Retinal pigment epithelial cell (primary cell): ENCODE measurements around the gene STUB1.

Source experiments
- DNase-seq: peaks from one replicate; pipeline ENCODE4 v3.0.0-alpha.2; 2010; ENCODE audit warnings: low read depth
- H3K4me3 ChIP-seq: 2 replicates; pipeline ENCODE4 v1.5.1; 2011; ENCODE audit warnings: mild to moderate bottlenecking, low read length, control low read depth, moderate library complexity
- TF ChIP-seq, protein P1 (sequence below): conservative IDR thresholded peaks from 2 replicates; pipeline ENCODE4 v1.5.1; 2011; ENCODE audit warnings: low read depth, low read length, control low read depth, inconsistent platforms

The STUB1 gene

DNA sequence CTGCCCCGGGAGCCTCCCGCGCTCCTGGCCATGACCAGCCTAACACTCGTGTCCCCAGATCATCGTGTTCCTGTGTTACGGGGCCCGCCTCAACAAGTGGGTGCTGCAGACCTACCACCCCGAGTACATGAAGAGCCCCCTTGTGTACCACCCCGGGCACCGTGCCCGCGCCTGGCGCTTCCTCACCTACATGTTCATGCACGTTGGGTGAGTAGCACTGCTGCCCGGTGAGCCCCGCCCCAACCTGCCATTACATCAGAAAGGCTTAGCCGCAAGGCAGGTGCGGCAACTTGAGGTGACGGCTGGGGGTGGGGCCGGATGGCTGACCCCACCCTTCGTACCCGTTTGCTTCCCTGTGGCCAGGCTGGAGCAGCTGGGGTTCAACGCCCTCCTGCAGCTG lies 3.3 kb upstream of the STUB1 start:
- TF ChIP-seq, protein P1, sequence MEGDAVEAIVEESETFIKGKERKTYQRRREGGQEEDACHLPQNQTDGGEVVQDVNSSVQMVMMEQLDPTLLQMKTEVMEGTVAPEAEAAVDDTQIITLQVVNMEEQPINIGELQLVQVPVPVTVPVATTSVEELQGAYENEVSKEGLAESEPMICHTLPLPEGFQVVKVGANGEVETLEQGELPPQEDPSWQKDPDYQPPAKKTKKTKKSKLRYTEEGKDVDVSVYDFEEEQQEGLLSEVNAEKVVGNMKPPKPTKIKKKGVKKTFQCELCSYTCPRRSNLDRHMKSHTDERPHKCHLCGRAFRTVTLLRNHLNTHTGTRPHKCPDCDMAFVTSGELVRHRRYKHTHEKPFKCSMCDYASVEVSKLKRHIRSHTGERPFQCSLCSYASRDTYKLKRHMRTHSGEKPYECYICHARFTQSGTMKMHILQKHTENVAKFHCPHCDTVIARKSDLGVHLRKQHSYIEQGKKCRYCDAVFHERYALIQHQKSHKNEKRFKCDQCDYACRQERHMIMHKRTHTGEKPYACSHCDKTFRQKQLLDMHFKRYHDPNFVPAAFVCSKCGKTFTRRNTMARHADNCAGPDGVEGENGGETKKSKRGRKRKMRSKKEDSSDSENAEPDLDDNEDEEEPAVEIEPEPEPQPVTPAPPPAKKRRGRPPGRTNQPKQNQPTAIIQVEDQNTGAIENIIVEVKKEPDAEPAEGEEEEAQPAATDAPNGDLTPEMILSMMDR, result no peak
- H3K4me3 ChIP-seq, result no peak overlapping the region
- DNase-seq, result no peak

DNA sequence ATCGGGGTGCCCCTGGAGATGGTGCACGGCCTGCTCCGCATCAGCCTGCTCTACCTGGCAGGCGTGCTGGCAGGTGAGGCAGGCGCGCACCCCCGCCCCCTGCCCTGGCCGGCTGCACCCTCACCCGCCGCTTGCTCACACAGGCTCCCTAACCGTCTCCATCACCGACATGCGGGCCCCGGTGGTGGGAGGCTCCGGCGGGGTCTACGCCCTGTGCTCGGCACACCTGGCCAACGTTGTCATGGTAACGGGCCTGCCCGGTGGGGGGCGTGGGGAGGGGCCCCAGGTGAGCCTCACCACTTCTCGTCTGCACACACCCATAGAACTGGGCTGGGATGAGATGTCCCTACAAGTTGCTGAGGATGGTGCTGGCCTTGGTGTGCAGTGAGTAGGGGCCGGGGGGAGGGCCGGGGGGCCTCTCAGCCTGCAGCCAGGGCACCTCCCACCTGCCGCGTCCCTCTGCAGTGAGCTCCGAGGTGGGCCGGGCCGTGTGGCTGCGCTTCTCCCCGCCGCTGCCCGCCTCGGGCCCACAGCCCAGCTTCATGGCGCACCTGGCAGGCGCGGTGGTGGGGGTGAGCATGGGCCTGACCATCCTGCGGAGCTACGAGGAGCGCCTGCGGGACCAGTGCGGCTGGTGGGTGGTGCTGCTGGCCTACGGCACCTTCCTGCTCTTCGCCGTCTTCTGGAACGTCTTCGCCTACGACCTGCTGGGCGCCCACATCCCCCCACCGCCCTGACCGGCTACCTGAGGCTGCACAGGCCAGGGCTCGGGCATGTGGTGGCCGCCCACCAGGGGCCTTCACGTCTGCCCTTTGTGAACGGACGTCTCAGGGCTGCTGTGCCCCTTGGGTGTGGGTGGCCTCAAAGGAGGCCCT lies 2.7 kb upstream of the STUB1 start:
- no peak overlapping the region for H3K4me3 ChIP-seq
- TF ChIP-seq, protein P1, result no peak
- no peak for DNase-seq

DNA sequence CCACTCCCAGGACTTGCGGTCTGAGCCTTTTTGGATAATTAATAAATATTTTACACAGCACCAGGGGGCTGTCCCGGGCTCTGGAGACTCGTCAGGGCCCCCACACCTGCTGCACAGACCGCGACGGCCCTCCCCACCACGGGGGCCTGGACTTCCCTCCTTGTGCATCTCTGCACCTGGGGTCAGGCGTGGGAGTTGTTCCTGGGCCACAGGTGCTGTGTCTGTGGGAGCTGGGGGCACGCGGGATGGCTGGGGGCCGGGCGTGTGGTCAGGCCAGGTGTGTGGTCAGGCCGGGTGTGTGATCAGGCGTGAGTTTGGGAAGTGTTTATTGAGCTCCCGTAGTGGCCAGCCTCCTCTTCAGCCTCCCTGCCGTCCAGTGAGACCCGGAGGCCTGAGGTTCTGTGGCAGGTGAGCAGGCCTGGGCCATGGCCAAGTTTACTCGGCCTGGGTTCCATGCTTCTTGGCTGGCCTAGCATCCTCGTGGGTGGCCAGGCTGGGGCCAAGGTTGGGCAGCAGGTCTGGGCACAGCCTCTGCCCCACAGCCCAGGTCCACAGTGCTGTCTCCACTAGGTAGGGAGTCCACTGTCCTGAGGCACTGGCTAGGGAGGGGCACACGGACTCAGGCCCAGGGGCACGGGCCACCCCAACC lies 1.9 kb upstream of the STUB1 start:
- no peak for DNase-seq
- TF ChIP-seq, protein P1, result no peak
- H3K4me3 ChIP-seq, result no peak overlapping the region

DNA sequence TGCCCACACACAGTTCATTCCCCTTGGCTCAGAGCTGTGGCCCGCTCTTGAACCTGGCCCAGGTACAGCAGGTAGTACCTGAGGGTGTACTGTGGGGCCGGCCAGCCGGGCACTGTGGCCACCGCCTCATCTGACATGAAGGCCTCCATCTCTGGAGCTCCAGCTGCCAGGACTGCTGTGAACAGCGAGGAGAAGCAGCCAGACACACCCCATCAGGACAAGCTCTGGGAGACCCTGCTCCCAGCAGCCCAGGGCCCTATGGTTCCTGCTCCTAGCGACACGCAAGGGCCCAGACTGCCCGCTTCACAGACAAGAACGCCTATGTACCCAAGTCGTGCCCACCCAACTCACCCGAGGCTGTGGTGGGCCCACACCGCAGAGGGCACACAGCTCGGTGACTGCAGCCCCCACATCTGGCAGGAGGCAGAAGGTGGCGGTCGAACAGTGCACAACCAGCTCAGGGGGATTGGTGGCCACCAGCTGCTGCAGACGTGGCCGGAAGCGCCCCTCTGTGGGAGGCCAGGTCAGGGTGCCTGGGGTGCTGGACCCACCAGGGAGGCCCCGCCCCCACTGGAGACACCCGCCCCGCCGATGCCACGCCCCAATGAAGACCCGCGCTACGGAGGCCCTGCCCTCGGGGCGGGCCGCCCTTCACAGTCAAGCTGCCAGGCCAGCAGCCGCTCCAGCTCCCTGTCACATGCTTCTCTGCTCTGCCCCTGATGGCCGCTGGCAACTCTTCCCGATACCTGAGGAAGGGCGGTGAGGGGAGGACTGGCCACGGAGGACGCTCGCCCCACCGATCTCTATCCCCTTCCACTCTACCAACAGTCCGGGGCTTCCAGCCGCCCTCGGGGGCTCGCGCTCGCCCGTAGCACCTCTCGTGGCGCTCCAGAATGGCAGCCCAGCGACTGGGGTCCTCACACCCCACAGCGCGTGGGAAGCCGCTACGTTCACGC lies 1.1 kb upstream of the STUB1 start:
- no peak for DNase-seq
- peak overlapping the region; percentile 54 for H3K4me3 ChIP-seq
- TF ChIP-seq, protein P1, result no peak

DNA sequence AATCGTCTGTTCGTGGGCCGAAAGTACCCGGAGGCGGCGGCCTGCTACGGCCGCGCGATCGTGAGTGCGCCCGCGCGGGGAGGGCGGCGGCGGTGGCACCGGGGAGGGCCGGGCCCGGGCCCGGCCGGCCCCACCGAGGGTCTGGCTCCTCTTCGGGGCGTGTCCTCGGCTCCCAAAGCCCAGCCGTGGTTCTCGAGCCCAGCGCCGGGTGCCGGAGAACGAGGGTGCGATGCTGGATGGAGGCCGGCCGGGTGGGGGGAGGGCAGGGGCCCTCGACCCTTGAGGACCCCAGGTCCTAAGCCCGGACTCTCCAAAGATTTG lies 375 bp downstream of the STUB1 start:
- H3K4me3 ChIP-seq, result peak overlapping the region; percentile 73
- TF ChIP-seq, protein P1, result no peak
- DNase-seq, result no peak

DNA sequence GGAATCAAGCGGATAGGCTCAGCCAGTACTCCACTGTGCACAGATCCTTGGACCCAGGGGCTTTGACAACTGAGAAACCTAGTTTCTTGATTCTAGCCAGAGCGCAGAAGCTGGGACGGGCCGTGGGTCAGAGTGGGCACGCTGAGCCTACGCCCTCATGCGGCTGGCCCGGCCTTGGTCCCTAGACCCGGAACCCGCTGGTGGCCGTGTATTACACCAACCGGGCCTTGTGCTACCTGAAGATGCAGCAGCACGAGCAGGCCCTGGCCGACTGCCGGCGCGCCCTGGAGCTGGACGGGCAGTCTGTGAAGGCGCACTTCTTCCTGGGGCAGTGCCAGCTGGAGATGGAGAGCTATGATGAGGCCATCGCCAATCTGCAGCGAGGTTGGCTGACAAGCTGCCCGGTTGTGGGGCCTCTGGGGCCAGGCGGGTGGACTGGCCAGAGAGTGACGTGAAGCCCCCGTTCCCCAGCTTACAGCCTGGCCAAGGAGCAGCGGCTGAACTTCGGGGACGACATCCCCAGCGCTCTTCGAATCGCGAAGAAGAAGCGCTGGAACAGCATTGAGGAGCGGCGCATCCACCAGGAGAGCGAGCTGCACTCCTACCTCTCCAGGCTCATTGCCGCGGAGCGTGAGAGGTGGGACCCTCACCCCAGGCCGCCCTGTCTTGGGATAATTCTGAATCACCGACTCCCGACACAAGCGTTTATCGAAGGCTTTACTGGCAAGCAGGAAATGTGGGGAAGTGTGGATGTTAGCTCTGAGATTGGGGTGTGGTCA lies 946 bp downstream of the STUB1 start:
- TF ChIP-seq, protein P1, result peak; percentile 11
- H3K4me3 ChIP-seq, result peak overlapping the region; percentile 73
- no peak for DNase-seq
